ENCODE data around the gene BBOX1. TPM values are rescaled to one million over a fixed set of nuclear protein-coding genes. Genes with fewer than 3 reads are reported as not detected.

The BBOX1 gene
- total RNA-seq, 1 experiment from 2014 or later: not detected

GRCh38 chr11:27166130-27166529 lies 125.5 kb downstream of the BBOX1 start:
- no peak overlapping the region for H3K4me2 ChIP-seq (ENCODE audit: low read length)
- H3K27ac ChIP-seq (ENCODE audit: low read depth, low read length): no peak overlapping the region
- no peaks in the 10 kb centered on the region for H3K9me2 ChIP-seq (ENCODE audit: insufficient read depth)
- no peak overlapping the region for H3K9ac ChIP-seq (ENCODE audit: low read length)
- no peak for DNase-seq (ENCODE audit: low read depth, low spot score)
- TF ChIP-seq CEBPB (IDR thresholded peaks at IDR 0.05; ENCODE audit: low read depth) (no peak), EGR1 (IDR thresholded peaks at IDR 0.05; ENCODE audit: low read depth) (no peak), POLR2A (IDR thresholded peaks at IDR 0.05; ENCODE audit: borderline replicate concordance, extremely low read depth, insufficient read depth, insufficient read length) (no peak), SRF (IDR thresholded peaks at IDR 0.05; ENCODE audit: low read depth) (no peak), ZFX (IDR thresholded peaks at IDR 0.05) (no peak), TCF7L2 (IDR thresholded peaks at IDR 0.05; ENCODE audit: borderline replicate concordance, extremely low read depth, insufficient read depth, insufficient read length) (no peak), SIN3A (IDR thresholded peaks at IDR 0.05; ENCODE audit: low read depth) (no peak), YY1 (IDR thresholded peaks at IDR 0.05; ENCODE audit: extremely low read depth, insufficient replicate concordance, low read depth, low read length) (no peak), MAX (IDR thresholded peaks at IDR 0.05) (no peak), ZBTB33 (IDR thresholded peaks at IDR 0.05; ENCODE audit: extremely low read depth, insufficient replicate concordance, low read length) (no peak), JUND (IDR thresholded peaks at IDR 0.05) (no peak), EZH2phosphoT487 (IDR thresholded peaks at IDR 0.05; ENCODE audit: borderline replicate concordance) (no peak), SP1 (IDR thresholded peaks at IDR 0.05; ENCODE audit: low read depth) (no peak), CTCF (IDR thresholded peaks at IDR 0.05 in 2 of 3, conservative IDR thresholded peaks at IDR 0.05 in 1 of 3; ENCODE audit: borderline replicate concordance in 1 of 3, insufficient read depth in 1 of 3, low read depth in 2 of 3, low read length in 2 of 3) (no peak)
- H3K36me3 ChIP-seq (ENCODE audit: control insufficient read depth in 1 of 2, insufficient read depth in 2 of 2, low read length in 2 of 2): no peaks in the 10 kb centered on the region
- H3K9me3 ChIP-seq (ENCODE audit: control insufficient read depth in 1 of 2, insufficient read depth in 1 of 2, low read depth in 1 of 2, low read length in 2 of 2): no peaks in the 10 kb centered on the region
- no peak overlapping the region for H2AFZ ChIP-seq (ENCODE audit: low read depth, low read length, poor library complexity, severe bottlenecking)
- H4K20me1 ChIP-seq (ENCODE audit: insufficient read depth): no peaks in the 10 kb centered on the region
- CTCF ChIA-PET: no interaction called here
- RAD21 ChIA-PET (ENCODE audit: low non-redundant PET in 1 of 2, low total read pairs in 2 of 2, uncharacterized antibody in 2 of 2, unreplicated experiment in 2 of 2): no interaction called here
- no peaks in the 10 kb centered on the region for H3K4me1 ChIP-seq (ENCODE audit: control insufficient read depth in 1 of 2, insufficient read depth in 2 of 2, low read length in 2 of 2)
- ATAC-seq: peak; percentile 44; the same call in 1 of the 2 replicates
- no peaks in the 10 kb centered on the region; the same call in 1 of the 2 replicates for H3K27me3 ChIP-seq (ENCODE audit: insufficient read depth, low read length)
- no TSS peak for BruUV-seq (replicated peaks)
- intact Hi-C loops (cut with micrococcal nuclease): no loop called here
- POLR2A ChIA-PET: no interaction called here
- H3K79me2 ChIP-seq (ENCODE audit: insufficient read depth, low read length): no peaks in the 10 kb centered on the region
- no peak overlapping the region for H3K4me3 ChIP-seq (replicated peaks in 1 of 2; ENCODE audit: low read depth in 1 of 2, low read length in 2 of 2)

Data from HCT116 (cell line).